C4-2B (cell line): ENCODE results near the gene HOXC6.

ENCODE experiments used
- H3K27ac ChIP-seq: fragments of 450-650 bp; 2 replicates; pipeline ENCODE4 v1.5.1; 2017
- CTCF ChIP-seq: fragments of 450-650 bp; conservative IDR thresholded peaks from 2 replicates; pipeline ENCODE4 v1.5.1; 2017; ENCODE audit warnings: mild to moderate bottlenecking
- ZFX ChIP-seq: fragments of 450-650 bp; IDR thresholded peaks from 2 replicates; pipeline ENCODE4 v1.6.1; 2017

The HOXC6 gene

GRCh38 chr12:54016478-54016964 is 11.7 kb upstream of the HOXC6 start:
- TF ChIP-seq CTCF = no peak
- no peak for TF ChIP-seq ZFX
- H3K27ac ChIP-seq = peak overlapping the region; percentile 89

GRCh38 chr12:54017027-54017788 is 11.0 kb upstream of the HOXC6 start:
- H3K27ac ChIP-seq = peak overlapping the region; percentile 89
- no peak for TF ChIP-seq ZFX
- no peak for TF ChIP-seq CTCF

- H3K27ac ChIP-seq = peak overlapping the region; percentile 89
- TF ChIP-seq CTCF (no peak), ZFX (peak; percentile 93)
Observed at GRCh38 chr12:54017878-54018467, 10.3 kb upstream of the HOXC6 start.

GRCh38 chr12:54018468-54018984 is 9.7 kb upstream of the HOXC6 start:
- peak; percentile 61; the same call in 1 of the 2 replicates for TF ChIP-seq ZFX
- TF ChIP-seq CTCF = no peak
- H3K27ac ChIP-seq = peak overlapping the region; percentile 89

- TF ChIP-seq ZFX (no peak), CTCF (no peak)
- H3K27ac ChIP-seq = no peak overlapping the region; the same call in 1 of the 2 replicates
Observed at GRCh38 chr12:54019091-54019811, 9.0 kb upstream of the HOXC6 start.

GRCh38 chr12:54019924-54020590 is 8.2 kb upstream of the HOXC6 start:
- H3K27ac ChIP-seq = no peak overlapping the region
- TF ChIP-seq ZFX (no peak), CTCF (no peak)
